Endometrial microvascular endothelial cells (primary cell): ENCODE results near the gene OR11H12. TPM values are rescaled to one million over a fixed set of nuclear protein-coding genes. Genes with fewer than 3 reads are reported as not detected.
"Not testable (repeated sequence)": the region's sequence is repeated elsewhere in the genome, so short reads cannot be mapped to it uniquely, and the experiment has no call there.

Experiments
- in situ Hi-C: cut with HindIII; loops from 2 replicates; pipeline ENCODE4 v1.10.0; 2017; ENCODE audit warnings: low sequenced_read_pairs, low pct_unique_long_range_greater_than_20kb; ENCODE audit errors: inconsistent ontology term
- total RNA-seq: library from RNA; depleted of rRNA; stranded (reverse); fragments of >200 nt; gene quantifications from one replicate; pipeline ENCODE4 v1.2.3, GENCODE V29; 2015; ENCODE audit errors: inconsistent ontology term

OR11H12 gene, protein sequence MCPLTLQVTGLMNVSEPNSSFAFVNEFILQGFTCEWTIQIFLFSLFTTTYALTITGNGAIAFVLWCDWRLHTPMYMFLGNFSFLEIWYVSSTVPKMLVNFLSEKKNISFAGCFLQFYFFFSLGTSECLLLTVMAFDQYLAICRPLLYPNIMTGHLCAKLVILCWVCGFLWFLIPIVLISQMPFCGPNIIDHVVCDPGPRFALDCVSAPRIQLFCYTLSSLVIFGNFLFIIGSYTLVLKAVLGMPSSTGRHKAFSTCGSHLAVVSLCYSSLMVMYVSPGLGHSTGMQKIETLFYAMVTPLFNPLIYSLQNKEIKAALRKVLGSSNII
- not detected for total RNA-seq

DNA sequence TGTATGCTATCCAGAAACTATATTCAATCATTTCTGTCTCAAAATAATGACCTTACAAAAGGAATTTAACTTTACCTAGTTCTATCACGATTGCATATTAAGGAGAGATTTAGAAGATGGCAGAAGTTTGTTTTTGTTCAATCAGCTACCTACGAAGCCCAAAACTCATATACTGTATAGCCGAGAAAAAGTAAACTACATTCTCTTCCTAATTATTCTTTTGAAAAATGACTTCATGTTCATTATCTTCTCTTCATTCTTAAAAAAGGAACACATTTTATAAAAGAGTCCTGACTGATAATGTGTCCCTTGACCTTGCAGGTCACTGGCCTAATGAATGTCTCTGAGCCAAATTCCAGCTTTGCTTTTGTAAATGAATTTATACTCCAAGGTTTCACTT is at the start of gene OR11H12:
Gene OR11H12, plus strand, starts transcription at position 301 of the 400 bp plus-strand sequence. Its CDS starts 0 bp downstream, at position 301.
- in situ Hi-C loops = not testable (repeated sequence)

DNA sequence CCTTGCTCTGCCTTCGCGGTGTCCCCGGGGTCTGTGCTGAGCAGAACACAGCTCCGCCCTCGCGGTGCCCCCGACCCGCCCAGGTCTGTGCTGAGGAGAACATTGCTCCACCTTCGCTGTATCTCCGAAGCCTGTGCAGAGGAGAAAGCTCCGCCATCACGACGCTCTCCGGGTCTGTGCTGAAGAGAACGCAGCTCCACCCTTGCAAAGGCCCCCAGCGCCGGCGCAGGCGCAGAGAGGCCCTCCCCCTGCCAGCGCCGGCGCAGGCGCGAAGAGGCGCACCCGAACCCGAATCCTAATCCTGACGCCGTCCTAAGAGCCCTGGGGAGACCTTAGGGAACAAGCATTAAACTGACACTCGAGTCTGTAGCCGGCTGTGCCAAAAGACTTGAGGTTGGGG is 18.0 kb upstream of the OR11H12 start:
- in situ Hi-C loops = not testable (repeated sequence)

DNA sequence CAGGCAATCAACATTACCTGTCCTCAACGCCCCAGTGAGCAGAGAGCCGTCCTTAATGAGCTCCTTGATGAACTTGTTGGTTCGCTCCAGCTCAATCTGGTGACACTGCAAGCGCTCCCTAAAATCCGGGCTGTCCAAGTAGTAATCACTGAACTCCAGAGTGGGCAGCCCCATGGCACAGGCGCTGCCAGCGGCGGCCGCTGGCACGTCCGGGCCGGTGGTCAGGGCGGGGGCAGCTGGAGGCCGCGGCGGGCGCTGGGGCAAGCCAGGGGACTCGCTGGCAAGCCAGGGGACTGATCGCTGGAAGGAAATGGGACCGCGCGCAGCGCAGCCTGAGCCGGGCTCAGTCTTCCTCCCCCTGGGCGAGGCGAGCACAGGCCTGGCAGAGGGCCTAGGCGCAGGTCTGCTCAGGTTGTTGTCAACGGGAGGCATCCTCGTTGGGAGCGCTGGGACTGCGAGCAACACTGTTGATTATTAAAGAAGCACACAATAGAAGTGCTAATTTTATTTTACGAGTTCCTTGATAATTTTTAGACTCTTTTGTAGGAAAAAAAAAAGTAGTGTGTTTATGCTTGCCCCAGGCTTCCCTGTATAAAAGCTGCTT is 25.8 kb downstream of the OR11H12 start:
- in situ Hi-C loops = not testable (repeated sequence)

DNA sequence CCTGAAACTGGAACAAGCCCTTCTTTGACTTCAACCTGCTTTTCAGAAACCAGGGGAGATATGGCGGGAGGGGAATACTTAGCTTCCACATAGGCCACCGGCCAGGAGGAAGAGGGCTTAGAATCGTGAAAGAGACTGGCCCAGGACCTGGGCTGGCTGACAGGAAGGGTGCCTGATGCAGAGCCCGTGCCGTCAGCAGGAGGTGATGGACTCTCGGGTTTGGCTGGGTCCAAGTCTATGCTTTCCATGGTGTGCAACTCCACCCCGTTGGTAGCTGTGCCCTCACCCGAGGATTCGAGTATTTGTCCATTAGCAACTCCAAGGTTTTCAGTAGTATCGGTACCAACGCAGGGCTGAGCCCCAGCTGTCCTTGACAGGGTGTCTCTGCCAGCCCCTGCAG is 35.1 kb downstream of the OR11H12 start:
- in situ Hi-C loops = not testable (repeated sequence)

DNA sequence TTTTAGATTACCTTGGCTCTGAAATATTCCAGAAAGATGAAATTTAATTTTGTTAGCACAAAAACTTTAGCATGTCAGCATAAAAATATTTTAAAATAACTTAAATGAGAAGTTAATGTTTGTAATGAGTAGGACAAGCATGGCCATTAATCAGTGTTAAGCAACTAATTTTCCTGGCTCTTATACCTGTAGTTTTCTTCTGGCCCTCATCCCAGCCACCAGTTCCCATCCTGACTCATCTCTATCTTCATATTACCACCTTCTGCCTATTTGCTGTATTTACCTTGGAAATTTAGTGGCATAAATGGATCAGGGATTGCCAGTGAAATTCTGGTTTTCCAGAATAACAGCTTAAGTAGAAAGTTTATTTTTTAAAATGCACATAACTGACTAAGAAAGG is 37.1 kb downstream of the OR11H12 start:
- in situ Hi-C loops = not testable (repeated sequence)

DNA sequence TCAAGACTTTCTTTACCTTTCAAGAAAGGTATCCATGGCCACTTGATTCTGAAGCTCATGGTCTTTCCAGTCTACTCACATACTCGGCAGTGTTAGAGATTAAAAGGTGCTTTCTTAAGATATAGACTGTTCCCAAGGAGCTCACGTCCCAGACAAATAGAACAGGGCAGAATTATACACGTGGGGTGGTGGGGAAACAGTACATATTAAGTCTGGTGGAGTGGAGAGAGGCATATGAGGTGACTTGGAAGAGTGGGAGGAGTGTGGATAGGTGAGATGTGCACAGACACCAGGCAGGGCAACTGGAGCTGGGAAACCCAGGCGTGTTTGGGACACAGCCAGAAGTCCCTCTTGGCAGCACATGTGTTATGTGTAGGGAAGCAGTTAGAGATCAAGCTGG is 37.9 kb downstream of the OR11H12 start:
- in situ Hi-C loops = not testable (repeated sequence)

DNA sequence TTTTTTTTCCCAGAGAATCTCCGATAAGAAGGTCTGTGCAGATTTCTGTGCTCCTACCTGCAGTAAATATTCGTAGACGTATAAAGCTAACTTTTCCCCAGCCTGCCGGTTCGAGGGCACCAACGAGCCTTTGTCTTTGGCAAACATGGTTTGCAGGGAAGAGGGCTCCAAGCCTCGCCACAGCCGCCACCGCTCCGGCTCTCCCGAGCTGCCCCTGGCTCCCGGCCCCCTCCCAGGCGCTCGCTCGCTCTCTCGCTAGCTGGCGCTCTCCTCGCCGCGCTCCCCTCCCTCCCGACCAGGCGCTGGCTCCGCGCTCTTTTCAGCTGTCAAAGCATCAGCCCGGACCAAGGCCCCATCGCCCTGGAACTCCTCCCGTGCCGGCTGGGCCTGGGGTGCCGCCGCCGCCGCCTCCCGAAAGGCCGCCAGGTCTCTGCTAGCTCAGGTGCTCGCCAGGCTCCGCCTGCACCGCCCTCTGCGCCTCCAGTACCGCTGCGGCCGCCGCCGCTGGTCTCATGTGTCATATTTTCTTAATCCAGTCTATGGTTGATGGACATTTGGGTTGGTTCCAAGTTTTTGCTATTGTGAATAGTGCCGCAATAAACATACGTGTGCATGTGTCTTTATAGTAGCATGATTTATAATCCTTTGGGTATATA is 45.3 kb downstream of the OR11H12 start:
- in situ Hi-C loops = not testable (repeated sequence)
